GM19238 (cell line): ENCODE data around the gene TSNAX.
"Not testable (repeated sequence)": the region's sequence is repeated elsewhere in the genome, so short reads cannot be mapped to it uniquely, and the experiment has no call there.

Experiments used
- DNase-seq: peaks from one replicate; pipeline ENCODE4 v3.0.0; 2011; ENCODE audit warnings: low spot score; ENCODE audit not compliant: insufficient read length

TSNAX gene, protein sequence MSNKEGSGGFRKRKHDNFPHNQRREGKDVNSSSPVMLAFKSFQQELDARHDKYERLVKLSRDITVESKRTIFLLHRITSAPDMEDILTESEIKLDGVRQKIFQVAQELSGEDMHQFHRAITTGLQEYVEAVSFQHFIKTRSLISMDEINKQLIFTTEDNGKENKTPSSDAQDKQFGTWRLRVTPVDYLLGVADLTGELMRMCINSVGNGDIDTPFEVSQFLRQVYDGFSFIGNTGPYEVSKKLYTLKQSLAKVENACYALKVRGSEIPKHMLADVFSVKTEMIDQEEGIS

DNA sequence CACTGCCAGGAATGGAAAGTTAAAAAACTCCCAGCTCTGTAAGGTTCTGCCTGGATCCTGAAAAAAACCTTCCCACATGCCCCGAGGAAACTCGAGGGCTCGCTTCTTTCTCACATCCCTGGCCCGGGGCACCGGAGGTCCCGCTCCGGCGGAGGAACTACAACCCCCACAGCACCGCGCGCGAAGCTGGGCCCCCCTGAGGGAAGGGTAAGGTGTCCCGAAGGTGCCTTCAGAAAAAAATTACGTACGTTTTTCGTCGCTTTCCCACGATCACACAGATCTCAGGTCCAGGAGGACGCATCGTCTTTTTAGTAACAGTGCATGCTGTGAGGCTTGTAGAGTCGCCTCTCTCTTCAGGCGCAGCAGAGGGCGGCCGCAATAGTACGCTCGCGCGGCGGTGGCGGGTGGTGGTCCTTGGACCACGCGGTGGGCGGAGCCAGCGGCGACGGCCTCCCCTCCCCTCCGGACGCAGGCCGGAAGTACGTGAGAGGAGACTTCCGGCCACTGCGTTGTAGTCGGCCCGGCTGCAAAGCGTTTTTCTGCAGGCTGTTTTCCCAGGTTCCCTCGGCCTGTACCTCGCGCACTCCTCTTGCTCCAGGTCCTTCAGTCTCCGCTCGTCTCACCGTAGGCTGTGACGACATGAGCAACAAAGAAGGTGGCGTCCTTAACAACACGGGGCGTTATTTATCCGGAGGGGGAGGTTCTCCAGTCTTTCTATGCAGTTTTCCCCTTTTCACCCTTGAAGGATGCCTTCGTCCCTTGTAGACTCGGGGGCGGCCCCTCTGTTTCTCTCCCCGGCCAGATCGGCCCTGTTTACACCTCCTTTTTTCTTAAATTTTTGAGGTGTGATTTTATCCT, at the start of gene TSNAX:
TSS of gene TSNAX (plus strand) at position 498 of the 858 bp plus-strand sequence. CDS start at position 640, 142 bp downstream.
- DNase-seq, result peak; percentile 76

DNA sequence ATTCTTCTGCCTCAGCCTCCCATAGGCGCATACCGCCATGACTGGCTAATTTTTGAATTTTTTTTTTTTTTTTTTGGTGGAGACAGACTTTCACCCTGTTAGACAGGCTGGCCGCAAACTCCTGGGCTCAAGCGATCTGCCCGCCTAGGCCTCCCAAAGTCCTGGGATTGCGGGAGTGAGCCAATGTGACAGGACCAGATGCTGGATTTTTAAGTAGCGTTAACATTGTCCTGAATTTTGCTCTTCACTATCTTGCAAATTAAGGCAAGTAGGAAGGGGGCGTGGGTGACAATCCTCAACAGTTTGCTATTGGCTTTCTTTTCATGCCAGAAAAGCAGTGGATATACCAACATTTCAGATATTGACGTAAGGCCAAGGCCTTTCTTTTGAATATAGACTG, 49.7 kb upstream of the TSNAX start:
- no peak for DNase-seq

DNA sequence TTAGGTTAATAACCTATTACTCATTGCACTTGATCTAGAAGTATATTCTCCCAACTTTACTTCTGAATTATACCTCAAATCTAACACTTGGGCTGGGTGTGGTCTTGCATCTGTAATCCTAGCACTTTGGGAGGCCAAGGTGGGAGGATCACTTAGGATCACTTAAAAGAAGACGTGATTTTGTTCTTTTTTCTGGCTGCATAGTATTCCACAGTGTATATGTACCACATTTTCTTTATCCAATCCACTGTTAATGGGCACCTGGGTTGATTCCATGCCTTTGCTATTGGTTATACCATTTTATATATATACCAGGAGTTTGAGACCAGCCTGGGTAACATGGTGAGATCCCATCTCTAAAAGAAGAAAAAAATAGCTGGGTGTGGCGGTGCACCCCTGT, 48.5 kb upstream of the TSNAX start:
- no peak for DNase-seq

DNA sequence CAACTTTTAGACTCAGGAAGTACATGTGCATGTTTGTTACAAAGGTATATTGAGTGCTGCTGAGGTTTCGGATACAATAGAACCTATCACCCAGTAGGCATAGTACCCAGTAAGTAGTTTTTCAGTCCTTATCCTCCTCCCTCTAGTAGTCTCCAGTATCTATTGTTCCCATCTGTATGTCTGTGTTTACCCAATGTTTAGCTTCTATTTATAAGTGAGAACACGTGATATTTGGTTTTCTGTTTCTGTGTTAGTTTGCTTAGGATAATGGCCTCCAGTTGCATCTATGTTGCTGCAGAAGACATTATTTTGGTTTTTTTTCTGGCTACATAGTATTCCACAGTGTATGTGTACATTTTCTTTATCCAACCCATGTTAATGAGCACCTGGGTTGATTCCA, 47.2 kb upstream of the TSNAX start:
- DNase-seq, result no peak

DNA sequence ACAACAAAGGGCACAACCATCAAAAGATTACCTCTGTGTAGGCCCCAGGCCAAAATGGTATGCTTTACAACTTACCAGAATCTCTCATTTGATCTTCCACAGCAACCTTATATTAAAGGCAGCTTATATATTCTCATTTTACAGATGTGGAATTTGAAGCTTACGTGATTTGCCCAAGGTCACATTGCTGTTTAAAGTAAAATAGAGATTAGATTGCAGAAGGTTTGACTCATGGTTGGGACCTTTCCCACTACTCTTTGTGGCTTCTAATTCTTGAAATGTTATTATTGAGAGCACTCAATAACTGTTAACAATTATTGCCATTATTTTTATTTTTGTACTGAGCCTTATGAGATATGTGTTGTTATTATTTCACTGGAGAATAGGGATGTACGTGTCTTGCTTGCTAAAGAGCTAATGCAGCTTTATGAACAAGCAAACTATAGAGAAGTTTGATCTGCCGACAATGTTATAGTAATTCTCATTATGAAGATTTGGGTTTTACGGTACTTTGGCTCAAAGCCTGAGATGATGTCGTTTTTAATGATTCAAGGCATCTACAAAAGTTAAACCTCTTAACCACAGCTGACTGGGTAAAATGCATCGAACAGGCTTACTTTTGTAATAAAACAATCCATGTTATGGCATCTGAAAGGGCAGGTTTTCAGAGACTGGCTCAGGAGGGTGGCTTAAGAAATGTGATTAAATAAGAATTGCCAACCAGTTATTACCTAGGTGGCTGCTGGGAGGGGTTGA, 43.3 kb upstream of the TSNAX start:
- DNase-seq, result no peak

DNA sequence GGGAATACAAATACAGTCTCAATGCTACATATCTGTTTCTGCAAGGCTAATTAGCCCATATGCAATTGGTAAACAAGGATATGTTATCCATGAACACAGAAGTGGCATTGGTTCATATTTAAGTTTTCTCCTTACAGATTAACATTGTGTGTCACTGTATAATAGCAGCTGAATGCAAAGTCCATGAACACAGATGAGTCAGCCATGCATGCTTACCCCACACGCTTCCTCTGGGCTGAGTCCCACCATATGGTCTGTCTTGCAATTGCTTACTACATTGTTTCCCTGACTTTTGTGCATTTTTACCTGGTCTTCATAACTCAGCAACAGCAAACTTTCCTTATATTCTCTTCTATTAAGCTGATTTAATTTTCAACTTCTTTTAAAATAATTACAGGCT, 41.5 kb upstream of the TSNAX start:
- DNase-seq, result no peak

DNA sequence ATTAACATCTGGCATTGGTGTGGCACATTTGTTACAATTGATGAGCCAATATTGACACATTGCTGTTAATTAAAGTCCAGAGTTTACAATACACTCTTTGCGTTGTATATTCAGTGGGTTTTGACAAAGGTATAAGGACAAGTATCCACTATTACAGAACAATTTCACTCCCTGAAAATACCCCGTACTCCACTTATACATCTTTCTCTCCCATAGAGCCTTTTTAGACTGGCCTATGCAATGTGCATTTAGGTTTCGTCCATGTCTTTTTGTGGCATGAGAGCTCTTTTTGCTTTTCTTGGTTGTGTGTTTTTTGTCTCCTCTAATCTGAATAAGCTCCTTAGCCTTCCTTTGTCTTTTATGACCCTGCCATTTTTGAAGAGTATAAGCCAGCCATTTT, 40.6 kb upstream of the TSNAX start:
- DNase-seq, result no peak

DNA sequence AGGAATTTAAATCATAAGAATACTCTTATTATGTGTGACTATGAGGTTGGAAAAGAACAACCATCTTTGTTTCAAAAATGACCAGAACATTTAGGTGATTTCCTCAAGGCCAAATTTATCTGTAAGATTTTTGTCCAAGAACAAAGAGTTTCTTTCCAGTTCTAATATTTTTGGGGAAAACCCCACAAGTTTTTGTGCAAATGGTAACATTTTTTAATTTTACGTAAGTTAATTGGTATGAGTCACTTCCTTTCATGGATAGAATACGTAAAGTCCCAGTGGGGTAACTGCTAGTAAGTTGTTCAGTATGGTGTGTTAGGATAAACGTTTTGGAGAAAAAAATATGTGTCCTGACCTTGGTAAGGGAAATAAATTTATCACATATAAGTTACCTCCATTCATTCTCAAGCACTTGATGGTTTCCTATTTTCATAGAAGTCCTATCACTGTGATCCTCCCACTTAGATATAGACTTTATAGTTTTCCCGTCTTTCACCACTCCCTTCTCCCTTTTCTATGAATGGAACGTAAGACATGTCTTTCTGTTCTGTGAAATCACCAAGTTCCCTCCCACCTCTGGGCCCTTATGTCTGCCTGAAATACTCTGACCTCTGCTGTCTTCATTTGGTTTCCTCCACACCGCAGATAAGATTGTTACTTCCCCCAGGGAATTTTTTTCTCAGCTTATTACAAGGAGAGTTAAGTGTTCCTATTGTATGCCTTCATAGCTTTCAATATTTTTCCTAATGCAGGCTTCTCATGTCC, 34.9 kb upstream of the TSNAX start:
- DNase-seq, result no peak

DNA sequence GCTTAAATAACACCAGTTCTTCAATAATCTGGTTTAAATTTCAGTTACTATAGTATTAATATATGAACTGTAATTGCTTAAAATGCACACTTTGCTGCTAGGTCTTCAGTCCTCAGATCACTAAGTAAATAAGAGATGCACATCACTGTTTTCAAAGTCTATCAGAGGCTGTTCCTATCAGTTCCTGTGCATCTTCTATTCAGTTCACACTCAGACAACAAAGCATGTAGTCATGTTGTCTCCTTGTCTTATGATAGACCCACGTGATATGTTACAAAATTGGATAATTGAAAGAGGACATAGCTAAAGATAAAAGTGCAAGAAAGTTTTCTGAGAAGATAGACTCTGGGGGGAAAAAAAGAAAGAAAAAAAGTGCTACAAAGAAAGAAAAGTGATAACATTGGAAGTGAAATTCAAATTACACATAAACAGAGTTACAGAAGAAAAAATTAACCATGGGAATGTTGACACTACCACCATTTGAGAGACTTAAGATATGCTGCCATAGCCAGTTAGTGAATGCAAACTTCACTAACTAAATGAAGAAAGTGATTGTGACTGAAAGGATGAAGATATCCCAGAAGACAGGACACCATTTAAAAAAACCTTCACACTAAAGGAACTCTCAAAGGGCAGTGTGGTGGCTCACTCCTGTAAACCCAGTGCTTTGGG, 33.9 kb upstream of the TSNAX start:
- no peak for DNase-seq

DNA sequence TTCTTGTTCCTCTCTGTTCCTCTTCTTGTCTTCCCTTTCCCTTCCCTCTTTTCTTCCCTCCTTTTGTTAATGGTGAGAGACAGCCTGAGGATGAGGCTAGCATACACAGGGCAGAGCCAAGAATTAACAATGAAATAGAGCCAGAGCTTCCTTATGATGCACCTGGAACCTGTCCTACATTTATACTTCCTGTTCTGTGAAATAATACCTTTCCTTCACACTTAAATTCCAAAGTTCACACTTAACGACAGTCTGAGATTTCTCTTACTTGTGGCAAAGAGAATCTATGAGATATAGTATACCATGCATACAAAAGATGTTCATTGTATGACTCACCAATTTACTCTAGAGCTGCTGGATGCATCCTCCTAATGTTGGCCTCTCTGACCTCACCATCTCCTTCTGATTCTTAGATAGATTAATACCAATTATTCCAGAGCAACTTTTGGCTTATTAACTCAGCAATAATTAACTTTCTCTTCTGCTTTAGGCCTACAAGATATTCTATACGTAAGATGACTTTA, 30.8 kb upstream of the TSNAX start:
- DNase-seq, result no peak

DNA sequence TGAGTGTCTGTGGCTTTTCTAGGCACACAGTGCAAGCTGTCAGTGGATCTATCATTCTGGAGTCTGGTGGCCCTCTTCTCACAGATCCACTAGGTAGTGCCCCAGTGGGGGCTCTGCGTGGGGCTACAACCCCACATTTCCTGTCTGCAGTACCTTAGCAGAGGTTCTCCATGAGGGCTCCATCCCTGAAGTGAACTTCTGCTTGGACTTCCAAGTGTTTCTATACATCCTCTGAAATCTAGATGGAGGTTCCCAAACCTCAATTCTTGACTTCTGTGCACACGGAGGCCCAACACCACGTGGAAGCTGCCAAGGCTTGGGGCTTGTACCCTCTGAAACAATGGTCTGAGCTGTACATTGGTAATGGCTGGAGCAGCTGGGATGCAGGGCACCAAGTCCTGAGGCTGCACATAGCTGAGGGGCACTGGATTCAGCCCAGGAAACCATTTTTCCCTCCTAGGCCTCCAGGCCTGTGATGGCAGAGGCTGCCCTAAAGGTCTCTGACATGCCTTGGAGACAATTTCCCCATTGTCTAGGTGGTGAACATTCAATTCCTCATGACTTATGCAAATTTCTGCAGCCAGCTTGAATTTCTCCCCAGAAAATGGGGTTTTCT, 29.2 kb upstream of the TSNAX start:
- no peak for DNase-seq

DNA sequence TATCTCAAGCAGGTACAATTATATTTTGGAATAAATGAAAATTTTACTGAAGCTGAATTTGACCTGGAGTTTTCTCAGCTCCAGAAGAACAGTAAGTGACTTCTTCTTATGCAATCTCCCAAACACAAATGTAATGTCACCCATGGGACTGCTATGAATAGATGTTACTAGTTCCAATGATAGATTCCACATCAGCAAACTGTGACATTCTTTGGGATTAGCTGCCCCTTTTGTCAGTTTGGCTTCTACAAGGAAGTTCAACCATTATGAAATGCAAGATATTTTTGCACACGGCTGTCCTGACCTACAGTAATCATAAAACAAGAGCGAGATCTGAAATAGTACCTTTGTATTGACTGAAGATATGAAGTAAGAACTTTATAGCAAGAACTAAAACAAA, 27.8 kb upstream of the TSNAX start:
- DNase-seq, result no peak

DNA sequence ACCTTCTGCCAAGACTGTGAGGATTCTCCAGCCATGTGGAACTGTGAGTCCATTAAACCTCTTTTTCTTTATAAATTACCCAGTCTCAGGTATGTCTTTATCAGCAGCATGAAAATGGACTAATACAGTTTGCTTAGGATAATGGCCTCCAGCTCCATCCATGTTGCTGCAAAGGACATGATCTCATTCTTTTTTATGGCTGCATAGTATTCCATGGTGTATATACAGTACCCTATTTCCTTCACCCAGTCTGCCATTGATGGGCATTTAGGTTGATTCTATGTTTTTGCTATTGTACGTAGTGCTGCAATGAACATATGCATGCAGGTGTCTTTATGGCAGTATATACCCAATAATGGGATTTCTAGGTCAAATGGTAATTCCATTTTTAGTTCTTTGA, 25.3 kb upstream of the TSNAX start:
- not testable (repeated sequence) for DNase-seq

DNA sequence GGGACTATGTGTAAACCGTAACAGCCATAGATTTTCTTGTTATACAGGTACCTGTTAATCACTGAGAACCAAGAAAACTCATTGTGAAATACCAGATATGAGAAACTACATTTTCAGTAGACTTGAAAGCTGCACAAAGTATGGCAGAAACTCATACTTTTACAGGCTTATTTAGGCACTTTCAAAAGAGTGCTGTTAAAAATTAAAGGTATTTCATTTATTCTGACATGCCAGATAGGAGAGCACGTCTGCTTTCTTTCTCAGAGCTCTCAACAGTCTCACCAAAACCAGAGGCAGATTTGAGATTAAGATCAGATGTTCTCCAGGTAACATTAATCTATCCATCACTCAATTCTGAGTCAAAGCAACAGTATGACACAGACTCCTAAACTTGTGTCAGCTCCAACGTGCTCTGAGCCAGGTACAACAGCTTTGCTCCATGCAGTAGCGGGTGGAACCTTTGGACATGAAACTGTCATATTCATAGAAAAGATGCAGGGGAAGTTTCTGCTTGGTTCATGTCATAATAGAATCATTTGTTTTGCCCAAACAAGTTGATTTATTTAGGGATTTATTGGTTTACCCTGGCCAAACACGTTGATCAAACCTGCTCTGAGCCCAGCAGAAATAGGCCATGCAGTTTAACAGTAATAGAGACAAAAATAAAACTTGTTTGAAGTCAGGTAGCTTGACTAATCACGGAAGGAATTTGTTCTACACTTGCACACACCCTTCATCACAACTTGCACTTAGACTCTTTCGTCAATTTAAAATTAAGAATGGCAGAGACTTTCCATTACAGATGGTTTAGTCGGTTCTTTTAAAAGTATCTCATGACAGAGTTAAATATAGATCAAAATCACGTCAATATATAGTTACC, 20.8 kb upstream of the TSNAX start:
- DNase-seq, result no peak

DNA sequence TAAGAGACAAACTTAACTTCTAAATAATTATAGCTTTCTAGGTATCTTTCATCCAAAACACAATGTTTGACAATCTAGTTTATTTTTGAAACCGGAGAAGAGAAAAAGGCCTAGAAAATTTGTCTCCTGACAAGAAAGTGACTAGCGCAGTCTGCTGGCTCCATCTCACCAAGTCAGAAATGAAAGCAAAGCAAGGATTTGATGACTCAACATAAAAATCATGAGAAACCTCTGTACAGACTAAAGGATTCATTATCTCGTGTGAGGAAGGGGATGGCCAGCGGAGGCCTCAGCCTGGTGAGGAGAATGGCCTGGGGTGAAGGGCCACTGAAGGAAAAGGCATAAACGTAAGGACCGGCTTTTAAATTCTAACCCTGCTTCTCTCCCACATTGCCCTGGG, 20.0 kb upstream of the TSNAX start:
- no peak for DNase-seq

DNA sequence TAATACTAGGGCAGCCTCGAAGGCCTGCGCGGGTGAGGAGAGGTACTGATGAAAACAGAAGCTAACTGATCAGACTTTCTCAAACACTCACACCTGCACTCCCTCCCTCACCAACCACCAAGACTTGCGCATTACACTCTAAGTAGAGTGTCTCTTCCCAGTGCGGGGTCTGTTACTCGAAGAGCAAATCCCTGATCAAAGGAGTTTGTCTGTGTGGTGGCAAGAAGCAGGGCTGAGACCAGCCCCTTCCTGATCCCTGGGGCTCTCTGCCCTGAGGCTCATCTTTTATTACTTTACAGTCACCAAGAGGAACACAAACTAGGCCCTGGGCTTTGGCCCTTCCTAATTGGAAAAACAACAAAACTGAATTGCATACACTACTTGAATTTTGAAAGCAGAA, 19.5 kb upstream of the TSNAX start:
- no peak for DNase-seq

DNA sequence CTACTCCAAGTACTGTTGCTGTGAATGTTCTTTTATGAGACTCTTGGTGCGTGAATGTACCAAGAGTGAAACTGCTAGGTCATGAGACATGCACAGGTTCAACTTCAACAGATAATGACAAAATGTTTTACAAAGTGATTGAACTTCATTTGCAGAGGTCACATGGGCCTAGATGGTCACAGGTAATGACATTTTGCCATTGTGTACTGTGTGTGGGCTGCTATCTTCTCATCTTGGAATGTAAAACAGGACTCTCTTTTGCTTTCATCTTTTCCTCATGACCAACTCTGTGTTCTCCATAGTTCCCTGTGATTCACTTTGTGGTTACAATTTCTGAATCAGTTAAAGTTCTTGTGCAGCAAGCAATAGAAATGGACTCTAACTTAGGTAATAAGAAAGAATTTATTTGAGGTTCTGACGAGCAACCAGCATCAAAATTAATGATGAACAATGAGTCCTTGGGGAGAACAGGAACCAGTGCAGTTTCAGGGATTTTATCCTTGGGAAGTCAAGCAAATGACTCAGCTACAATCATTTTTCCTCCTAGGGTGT, 16.2 kb upstream of the TSNAX start:
- no peak for DNase-seq

DNA sequence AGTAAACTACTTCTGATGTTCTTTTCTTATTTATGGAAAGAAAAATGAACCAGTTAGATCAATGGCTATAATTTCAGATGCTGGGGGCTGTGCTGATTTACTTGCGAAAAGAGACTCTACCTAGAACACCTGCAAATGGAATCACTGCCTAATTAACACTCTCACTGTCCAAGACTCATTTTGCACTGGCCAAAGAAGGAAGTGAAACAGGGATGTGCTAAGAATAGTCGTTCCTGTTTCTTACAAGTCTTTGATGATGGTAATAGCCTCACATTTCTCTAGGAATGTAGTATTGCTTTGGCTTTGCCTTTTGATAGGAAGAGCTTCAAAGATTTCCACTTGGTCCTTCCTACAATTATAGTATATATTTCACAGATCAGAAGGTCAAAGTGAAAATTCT, 12.7 kb upstream of the TSNAX start:
- no peak for DNase-seq

DNA sequence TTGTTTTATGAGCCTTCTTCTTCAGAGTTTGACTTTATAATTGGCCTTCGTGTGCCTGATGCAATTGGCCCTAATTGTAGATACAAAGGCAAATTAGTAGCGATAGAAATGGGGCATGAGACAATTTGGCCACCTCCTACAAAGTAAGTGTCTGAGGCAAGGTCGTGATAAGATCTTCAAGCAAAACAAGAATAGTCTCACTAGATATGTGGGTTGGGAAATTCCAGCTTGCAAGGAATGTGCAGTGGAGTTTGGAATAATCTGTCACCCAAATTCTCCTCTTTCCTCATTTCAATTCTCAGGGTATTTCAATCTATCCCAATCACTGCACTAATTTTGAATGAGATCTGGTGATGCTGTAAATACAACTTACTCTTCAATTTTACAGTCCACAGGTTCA, 11.4 kb upstream of the TSNAX start:
- no peak for DNase-seq
